Fibroblast of lung (primary cell): ENCODE results near the gene EXTL1. TPM values are rescaled to one million over a fixed set of nuclear protein-coding genes. Genes with fewer than 3 reads are reported as not detected.

Experiments
- DNase-seq, 2 donors: peaks; one replicate each; pipeline versions ENCODE4 v3.0.0 to v3.0.0-alpha.2; 2010; ENCODE audit warnings: low read depth in 2 of 2
- H2AFZ ChIP-seq: 2 replicates; pipeline ENCODE4 v1.5.1; 2012; ENCODE audit warnings: low read length, control low read depth, inconsistent platforms
- H3K27ac ChIP-seq: 2 replicates; pipeline ENCODE4 v1.5.1; 2011; ENCODE audit warnings: low read length, control low read depth; ENCODE audit not compliant: insufficient read depth
- H3K27me3 ChIP-seq: 2 replicates; pipeline ENCODE4 v1.5.1; 2011; ENCODE audit warnings: mild to moderate bottlenecking, low read length; ENCODE audit not compliant: control insufficient read depth, insufficient read depth
- H3K36me3 ChIP-seq: 2 replicates; pipeline ENCODE4 v1.5.1; 2011; ENCODE audit warnings: low read length; ENCODE audit not compliant: control insufficient read depth, insufficient read depth
- H3K4me1 ChIP-seq: 2 replicates; pipeline ENCODE4 v1.5.1; 2011; ENCODE audit warnings: low read length; ENCODE audit not compliant: control insufficient read depth, insufficient read depth; ENCODE audit errors: extremely low read depth
- H3K4me2 ChIP-seq: 2 replicates; pipeline ENCODE4 v1.5.1; 2011; ENCODE audit warnings: low read length, control low read depth; ENCODE audit not compliant: insufficient read depth; ENCODE audit errors: extremely low read depth
- H3K4me3 ChIP-seq, 4 experiments: fragments of 200-600 bp in 1 of 4; sonication (generic) in 1 of 4; replicated peaks in 1 of 4; 2 replicates each; pipeline ENCODE4 v1.5.1; 2011 to 2016; ENCODE audit warnings: low read length in 4 of 4, low read depth in 3 of 4, mild to moderate bottlenecking in 3 of 4, control low read depth in 2 of 4, inconsistent platforms in 1 of 4, mixed read lengths in 1 of 4; ENCODE audit not compliant: insufficient read depth in 1 of 4; ENCODE audit errors: control extremely low read depth in 1 of 4
- H3K79me2 ChIP-seq: 2 replicates; pipeline ENCODE4 v1.5.1; 2012; ENCODE audit warnings: mild to moderate bottlenecking, low read length, inconsistent platforms; ENCODE audit not compliant: control insufficient read depth, insufficient read depth
- H3K9ac ChIP-seq: 2 replicates; pipeline ENCODE4 v1.5.1; 2011; ENCODE audit warnings: mild to moderate bottlenecking, low read length, control low read depth; ENCODE audit not compliant: insufficient read depth
- H3K9me3 ChIP-seq: 2 replicates; pipeline ENCODE4 v1.5.1; 2012; ENCODE audit warnings: low read depth, low read length; ENCODE audit not compliant: control insufficient read depth, insufficient read depth
- H4K20me1 ChIP-seq: 2 replicates; pipeline ENCODE4 v1.5.1; 2011; ENCODE audit warnings: low read length; ENCODE audit not compliant: control insufficient read depth, insufficient read depth; ENCODE audit errors: extremely low read depth
- CTCF ChIP-seq, 2 donors: IDR thresholded peaks in 1 of 2; conservative IDR thresholded peaks in 1 of 2; 1 replicate in 1 of 2; 2 replicates in 1 of 2; pipeline ENCODE4 v1.5.1; 2011 to 2012; ENCODE audit warnings: low read length in 2 of 2, control low read depth in 1 of 2, inconsistent platforms in 1 of 2, low read depth in 1 of 2, mild to moderate bottlenecking in 1 of 2
- EZH2 ChIP-seq: IDR thresholded peaks from 2 replicates; pipeline ENCODE4 v1.5.1; 2012; ENCODE audit warnings: low read length, control low read depth, mild to moderate bottlenecking; ENCODE audit errors: missing control alignments
- polyA plus RNA-seq, 2 donors: library from polyadenylated mRNA; depleted of rRNA in 1 of 2; stranded (reverse) in 1 of 2; unstranded in 1 of 2; fragments of >200 nt; gene quantifications; 2 replicates each; pipeline ENCODE4 v1.2.1, GENCODE V29; 2011 to 2012; ENCODE audit warnings: missing spikeins in 1 of 2
- total RNA-seq: library from RNA; depleted of rRNA; stranded (reverse); fragments of >200 nt; gene quantifications from 2 replicates; pipeline ENCODE4 v1.2.1, GENCODE V29; 2014

The EXTL1 gene
- total and polyA plus RNA-seq, 2 donors (not counting 1 experiment from before 2014, with no cell fraction given): 0.33 to 0.39 TPM

DNA sequence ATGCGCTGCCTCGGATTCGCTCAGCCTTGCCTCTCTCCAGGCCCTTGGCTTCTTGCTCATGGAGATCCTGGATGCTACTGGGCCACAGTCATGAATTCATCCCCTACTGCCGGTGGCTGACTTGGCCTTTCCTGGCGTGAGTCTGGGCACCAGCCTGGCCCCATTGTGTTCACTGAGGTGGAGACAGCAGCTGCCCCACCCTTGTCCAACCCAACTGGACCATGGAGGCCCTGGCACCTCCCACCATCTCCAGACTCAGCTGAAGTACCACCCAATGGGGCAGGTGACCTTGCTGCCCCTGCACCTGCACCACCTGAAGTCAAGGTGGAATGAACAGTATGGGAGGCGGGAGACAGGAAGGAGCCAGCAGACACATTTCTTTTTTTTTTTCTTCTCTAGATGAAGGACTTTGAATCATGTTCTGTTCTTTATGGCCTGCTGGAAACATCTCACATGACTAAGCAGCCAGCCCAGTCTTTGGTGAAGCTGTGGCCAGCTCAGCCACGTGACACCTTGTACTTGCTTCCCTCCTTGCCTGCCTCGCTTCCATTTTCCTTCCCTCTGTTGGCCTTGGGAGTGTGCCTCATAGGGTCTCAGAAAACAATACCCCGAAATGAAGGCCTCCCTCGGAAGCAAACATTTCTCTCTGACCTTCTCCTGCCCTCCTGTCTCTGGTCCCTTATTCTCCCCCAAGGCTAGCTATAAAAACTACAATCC, 28.1 kb downstream of the EXTL1 start:
- Histone ChIP-seq H3K4me3 (no peak overlapping the region), H2AFZ (no peak overlapping the region), H3K27me3 (peaks cover 54% of the 10 kb centered on the region), H3K4me1 (no peaks in the 10 kb centered on the region), H3K9ac (no peak overlapping the region), H3K27ac (no peak overlapping the region), H4K20me1 (no peaks in the 10 kb centered on the region), H3K36me3 (no peaks in the 10 kb centered on the region), H3K79me2 (no peaks in the 10 kb centered on the region), H3K9me3 (no peaks in the 10 kb centered on the region), H3K4me2 (no peak overlapping the region)
- peak in 1 of 2 donors; percentile 6 for DNase-seq
- TF ChIP-seq EZH2 (no peak), CTCF (conservative IDR thresholded peaks at IDR 0.05 in 1 of 2, IDR thresholded peaks at IDR 0.05 in 1 of 2; ENCODE audit: low read depth in 1 of 2, low read length in 2 of 2) (no peak)

- Histone ChIP-seq H3K27ac (no peak overlapping the region), H3K4me3 (no peak overlapping the region), H4K20me1 (no peaks in the 10 kb centered on the region), H3K4me1 (no peaks in the 10 kb centered on the region), H3K9me3 (no peaks in the 10 kb centered on the region), H3K27me3 (peaks cover 53% of the 10 kb centered on the region), H3K36me3 (no peaks in the 10 kb centered on the region), H3K4me2 (no peak overlapping the region), H2AFZ (no peak overlapping the region), H3K79me2 (no peaks in the 10 kb centered on the region), H3K9ac (no peak overlapping the region)
- TF ChIP-seq EZH2: no peak
- no peak for TF ChIP-seq CTCF (conservative IDR thresholded peaks at IDR 0.05 in 1 of 2, IDR thresholded peaks at IDR 0.05 in 1 of 2; ENCODE audit: low read depth in 1 of 2, low read length in 2 of 2)
- DNase-seq: no peak
Measured at GRCh38 chr1:26050248-26050640, 28.7 kb downstream of the EXTL1 start.

DNA sequence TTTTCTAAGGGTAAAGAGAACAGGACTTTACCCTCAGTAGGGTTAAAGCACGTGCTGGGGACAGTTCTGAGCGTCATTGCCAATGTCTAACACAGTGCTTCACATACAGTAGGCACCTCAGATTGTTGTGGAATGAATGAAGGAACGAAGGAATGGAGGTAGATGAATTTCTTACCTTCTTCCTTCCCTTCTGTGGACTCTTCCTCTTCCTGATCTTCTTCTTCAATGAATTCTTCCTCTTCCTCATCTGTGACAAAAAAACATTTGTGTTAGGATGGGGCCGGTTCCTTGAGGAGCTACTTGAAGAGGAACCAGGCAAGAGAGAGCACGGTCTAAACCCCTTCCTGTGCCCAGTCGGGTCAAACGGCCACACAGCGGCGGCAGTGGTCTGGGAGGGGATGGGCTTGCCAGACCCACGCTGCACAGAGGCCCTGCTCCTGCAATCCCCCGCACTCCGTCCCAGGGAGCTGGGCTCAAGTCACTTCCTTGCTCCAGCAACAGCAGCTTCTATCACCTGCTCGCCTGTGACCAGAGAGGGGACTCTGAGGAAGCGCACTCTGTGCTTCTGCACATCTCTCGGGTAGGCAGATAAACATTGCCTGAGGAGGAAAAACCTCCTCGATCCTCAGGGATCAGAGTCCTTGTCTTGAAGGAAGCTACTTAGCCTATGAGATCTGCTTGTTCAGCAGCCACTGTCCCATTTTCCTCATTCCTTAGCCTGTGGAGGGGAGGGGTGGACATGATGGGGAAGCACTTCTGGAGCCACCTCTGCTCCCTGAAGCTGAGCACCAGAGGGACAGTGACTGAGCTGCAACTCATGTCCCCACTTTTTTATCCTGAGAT, 32.4 kb downstream of the EXTL1 start:
- Histone ChIP-seq H3K4me1 (no peaks in the 10 kb centered on the region), H3K4me2 (no peak overlapping the region), H3K36me3 (no peaks in the 10 kb centered on the region), H3K9me3 (no peaks in the 10 kb centered on the region), H3K27ac (no peak overlapping the region), H4K20me1 (peaks cover 2% of the 10 kb centered on the region), H3K79me2 (no peaks in the 10 kb centered on the region), H3K27me3 (peaks cover 55% of the 10 kb centered on the region), H3K4me3 (no peak overlapping the region), H2AFZ (no peak overlapping the region), H3K9ac (no peak overlapping the region)
- DNase-seq: no peak
- peak; percentile 43 for TF ChIP-seq EZH2
- TF ChIP-seq CTCF (conservative IDR thresholded peaks at IDR 0.05 in 1 of 2, IDR thresholded peaks at IDR 0.05 in 1 of 2; ENCODE audit: low read depth in 1 of 2, low read length in 2 of 2): no peak
